Measurements from ENCODE around the gene SYNC.
"Not testable (repeated sequence)": the region's sequence is repeated elsewhere in the genome, so short reads cannot be mapped to it uniquely, and the experiment has no call there.

The SYNC gene

DNA sequence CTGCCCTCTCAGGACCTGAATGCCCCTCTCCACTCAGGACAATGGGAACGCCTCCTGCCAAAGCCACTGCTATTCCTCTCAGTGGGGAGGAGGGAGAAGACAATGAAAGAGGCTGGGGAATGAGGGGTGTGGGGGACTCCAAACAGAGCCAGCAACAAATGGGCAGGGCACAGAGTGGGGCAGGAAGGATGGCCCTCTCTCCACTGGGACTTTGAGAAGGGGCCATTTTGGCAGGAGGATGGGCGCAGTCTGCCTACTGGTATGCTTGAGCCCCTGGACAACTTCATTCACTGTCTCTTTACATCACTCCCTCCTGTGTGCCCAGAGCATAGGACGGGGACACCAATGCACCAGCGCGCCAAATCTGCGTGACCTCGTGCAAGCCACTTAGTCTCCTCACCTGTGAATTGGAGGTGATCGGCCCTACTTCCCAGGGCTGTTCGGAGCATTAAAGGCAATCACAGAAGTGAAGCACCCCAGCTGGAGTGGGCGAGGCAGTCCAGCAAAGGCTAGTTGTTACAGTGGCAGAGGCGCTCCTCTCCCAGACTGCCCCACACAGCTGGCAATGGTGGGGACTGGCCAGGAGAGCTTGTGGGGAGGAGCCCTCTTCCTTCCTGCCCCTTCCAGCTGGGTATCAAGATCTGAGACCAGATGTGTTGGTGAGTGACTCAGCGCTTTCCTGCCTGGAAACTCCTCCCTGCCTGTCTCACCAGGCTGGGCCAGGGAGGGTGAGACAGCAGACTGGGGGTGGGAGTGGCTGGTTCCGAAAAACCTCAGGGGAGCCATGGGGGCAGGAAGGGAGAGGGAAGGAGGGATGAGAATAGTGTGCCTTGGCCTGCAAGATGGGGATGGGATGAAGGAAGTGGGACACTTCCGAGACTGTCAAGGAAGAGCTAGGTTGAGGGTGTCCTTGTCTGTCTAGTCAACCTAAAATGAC is 22.4 kb upstream of the SYNC start:
- peak; percentile 11 for DNase-seq

DNA sequence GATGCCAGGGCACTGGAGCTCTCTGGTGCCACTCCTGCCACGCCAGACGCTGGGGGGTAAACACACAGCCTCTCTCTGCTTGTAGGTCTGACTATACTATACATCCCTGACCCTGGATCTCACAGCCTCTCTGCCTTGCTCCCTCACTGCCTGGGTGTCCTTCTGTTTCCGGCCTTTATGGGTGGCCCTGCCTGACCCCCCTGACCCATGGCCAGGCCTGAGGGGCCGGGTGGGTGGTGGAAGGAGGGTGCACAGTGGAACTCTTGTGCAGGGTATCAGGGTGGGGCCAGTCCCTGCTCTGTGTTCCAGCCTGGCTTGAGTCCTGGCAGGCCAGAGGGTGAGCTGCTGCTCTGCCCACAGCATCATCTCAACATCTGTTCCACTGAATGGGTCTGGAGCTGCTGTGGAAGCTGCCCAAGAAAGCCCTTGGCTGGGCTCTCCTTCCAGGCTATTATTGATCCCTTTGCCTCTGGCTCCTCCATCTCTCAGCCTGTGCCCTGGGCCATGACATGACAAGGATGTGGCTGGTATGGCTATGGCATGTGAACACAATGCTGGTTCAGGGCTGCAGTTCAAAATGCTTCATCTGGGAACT is 17.2 kb upstream of the SYNC start:
- no peak for DNase-seq

DNA sequence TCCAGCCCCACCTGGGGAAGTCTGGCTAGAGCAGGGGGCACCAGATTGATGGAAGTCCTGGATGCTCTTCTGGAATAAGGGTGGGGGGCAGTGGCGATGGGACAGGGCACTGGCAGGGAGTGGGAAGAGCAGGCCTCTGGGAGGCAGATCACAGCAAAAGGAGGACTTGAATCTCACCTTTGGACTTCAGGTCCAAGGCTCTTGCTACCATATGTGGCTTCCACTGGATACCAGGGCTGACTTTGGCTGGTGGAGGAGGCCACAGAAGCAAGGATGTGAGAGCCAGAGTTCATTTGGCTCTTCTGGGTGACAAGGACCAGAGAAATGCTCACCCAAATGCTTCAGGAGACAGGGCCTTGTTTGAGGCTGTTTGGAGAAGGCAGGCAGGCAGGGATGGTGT is 16.0 kb upstream of the SYNC start:
- DNase-seq = no peak

DNA sequence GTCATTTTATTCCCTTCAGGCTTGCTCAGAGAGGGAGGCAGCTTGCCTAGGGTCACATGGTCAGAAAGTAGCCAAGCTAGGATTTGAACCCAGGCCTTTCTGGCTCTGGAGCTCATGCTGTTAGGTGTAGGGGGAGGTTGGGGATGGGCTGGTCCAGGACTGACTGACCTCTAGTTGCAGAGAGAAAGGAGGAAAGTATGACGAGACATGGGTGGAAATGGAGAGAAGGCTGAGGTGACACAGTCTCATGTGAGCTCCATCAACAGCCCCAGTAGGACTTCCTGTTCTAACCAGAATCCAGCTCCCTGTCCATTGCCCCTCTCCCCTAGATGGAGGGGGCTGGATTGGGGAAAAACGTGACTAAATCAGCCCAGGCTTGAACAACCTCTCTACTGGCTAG is 15.5 kb upstream of the SYNC start:
- no peak for DNase-seq

DNA sequence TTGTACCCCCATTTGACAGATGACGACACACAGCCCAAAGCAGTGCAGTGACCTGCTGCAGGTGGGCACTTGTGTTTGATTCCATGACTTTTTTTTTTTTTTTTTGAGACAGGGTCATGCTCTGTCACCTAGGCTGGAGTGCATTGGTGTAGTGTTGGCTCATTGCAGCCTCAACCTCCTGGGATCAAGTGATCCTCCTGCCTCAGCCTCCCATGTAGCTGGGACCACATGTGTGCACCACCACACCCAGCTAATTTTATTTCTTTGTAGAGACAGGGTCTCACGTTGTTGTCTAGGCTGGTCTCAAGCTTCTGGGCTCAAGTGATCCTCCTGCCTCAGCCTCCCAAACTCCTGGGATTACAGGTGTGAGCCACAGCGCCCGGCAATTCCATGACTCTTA is 14.9 kb upstream of the SYNC start:
- DNase-seq = no peak

DNA sequence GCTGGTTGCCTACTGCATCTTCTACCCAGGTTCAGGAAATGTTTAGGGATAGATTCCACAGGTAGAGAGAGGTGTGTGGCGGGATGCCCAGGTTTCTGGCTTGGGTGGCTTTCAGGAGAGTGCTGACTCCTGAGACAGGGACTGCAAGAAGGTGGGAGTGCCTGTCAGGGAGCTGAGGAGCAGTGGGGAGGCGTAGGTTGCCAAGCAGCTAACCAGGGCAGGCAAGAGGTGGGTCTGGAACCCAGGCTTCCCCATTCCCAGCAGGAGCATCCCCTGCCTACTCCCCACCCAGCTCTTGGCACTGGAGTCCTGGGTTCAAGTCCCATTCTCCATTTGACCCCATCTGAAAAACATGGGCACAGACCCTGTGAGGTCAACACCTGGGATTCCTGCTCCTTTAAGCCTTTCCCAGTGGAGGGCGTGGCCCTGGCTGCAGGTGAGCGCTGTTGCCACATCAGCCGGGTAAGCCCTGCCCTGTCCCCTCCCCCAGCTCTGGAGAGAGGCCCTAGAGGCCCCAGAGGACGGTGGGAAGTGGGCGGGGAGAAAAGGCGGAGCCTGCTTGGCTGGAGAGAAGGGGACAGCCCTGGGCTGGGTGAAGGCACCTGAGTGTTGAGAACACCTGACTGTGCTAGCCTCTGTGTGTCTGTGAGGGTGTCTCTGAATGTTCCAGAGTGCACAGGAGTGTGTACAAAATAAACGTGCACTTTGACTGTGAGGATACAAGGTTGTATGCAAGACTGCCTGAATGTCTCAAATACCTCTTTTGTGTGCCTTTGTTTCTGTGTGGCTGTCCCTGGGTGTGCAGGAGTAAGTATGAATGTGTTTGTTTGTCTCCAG is 14.0 kb upstream of the SYNC start:
- DNase-seq = peak; percentile 24

DNA sequence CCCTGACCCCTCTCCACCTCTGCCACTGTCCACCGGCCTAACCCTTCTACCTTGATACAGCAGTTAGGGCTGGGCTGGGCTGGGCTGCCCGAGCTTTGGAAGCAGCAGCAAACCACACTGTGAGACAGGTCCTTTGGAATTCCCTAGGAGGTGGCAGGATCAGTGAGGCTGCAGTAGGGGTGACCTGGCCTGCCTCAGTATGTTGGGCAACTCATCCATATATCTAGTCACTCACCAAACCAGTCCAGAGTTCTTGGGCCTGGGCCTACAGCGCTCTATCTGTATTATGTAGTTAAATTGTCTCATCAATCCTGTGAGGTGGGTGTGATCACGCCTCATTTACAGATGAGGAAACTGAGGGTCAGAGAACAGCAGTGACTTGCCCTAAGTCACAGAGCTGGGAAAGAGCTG is 13.3 kb upstream of the SYNC start:
- DNase-seq = no peak

DNA sequence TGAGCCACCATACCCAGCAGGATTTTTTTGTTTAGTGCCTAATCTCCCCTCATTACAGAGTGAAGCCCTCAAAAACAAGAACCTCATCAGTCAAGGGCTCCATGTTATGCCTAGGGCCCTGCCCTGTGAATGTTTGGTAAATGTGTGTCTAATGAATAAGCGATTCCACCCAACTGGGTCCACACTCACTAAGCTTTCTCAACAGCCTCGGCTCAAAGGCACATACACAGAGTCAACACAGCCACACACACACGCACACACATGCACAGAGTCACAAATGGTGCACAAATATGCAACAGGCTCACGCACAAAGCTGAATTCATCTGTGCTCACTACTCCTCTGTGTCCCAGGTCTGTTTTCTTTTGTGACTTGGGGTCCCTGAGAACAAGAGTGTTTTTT is 11.7 kb upstream of the SYNC start:
- no peak for DNase-seq

DNA sequence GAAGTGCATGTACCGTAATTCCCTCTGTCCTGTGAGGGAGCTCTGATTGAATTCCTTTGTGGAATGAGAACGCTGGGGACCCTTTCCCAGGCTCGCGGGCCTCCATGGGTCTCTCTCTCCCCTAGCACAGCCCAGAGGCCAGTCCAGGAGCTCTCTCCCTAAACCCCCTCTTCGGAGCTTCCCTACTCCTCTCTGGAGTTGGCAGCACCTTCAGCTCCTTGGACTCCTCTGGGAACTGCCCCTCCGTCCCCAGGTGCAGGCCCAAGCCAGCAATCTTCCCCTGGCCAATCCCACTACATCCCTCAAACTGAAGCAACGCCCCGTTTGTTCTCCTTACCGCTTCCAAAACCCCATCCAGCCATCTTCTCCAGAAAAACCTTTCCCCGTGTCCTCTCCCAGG is 10.5 kb upstream of the SYNC start:
- DNase-seq = no peak

DNA sequence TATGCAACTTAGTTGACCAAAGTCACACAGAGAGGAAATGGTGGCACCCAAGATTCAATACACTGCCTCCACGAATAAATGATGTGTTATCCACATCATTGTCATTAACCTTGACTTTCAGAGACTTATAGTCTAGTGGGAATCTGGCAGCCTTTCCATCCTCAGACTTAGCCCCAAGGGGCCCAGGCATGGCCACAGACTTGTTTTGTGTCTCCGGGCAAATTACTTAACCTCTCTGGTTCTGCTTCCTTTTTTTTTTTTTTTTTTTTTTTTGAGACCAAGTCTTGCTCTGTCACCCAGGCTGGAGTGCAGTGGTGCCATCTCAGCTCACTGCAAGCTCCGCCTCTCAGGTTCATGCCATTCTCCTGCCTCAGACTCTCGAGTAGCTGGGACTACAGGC is 8.7 kb upstream of the SYNC start:
- DNase-seq = not testable (repeated sequence)

DNA sequence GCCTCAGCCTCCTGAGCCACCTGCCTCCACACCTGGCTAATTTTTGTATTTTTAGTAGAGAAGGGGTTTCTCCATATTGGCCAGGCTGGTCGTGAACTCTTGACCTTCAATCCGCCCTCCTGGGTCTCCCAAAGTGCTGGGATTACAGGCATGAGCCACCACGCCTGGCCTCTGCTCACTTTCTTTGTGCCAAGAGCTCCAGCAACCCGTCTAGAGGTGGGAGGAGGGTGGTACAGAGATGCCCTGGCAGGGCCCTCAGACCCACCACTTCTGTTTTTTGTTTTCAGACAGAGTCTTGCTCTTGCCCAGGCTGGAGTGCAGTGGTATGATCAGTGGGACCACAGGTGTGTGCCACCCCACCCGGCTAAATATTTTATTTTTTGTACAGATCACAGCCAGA is 6.9 kb upstream of the SYNC start:
- no peak for DNase-seq

DNA sequence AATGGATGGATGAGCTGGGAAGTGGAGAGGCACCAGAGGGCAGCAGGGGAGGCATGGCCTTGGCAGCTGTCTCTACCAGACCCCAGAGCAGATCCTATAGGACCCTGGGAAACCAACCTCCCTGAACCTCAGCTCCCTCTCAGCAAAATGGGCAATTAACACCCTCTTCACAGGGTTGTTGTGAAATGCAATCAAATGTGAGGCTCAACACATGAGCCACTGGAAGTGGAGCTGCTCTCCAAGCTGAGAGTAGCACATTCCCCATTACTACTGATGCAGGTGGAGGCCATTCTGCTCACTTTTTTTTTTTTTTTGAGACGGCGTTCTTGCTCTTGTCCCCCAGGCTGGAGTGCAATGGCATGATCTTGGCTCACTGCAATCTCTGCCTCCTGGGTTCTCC is 6.5 kb upstream of the SYNC start:
- no peak for DNase-seq

DNA sequence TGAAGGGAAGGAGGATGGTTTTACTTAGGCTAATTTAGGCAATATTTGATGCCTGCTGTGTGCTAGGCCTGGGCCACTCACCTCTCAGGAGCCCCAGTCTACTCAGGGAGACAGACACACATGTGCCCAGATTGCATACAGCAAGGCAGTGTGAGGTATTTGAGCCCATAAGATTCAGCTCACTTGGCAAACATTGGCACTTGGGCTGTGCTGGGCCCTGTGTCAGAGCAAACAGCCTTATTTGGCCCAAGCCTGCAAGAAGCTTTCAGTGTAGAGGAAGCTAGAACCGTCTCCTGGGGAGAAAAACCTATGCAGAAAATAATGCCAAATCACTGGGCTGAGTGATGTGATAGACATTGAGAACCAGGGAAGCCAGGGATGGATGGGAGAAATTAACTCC is 3.9 kb upstream of the SYNC start:
- DNase-seq = no peak

DNA sequence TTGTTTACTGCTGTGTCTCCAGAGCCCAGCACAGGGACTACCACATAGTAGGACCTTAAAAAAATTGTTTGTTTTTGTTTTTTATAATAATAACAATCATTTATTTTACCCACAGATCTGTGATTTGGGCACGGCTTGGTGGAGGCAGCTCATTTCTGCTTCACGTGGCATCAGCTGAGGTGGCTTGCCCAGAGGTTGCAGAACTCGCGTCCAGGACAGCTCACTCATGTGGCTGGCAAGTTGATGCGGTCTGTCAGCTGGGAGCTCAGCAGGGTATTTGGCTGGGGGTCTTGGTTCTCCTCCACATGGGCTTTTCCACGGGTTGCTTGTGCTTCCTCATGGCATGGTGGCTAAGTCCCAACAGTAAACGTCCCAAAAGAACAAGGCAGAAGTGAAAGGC is 2.9 kb upstream of the SYNC start:
- DNase-seq = no peak

DNA sequence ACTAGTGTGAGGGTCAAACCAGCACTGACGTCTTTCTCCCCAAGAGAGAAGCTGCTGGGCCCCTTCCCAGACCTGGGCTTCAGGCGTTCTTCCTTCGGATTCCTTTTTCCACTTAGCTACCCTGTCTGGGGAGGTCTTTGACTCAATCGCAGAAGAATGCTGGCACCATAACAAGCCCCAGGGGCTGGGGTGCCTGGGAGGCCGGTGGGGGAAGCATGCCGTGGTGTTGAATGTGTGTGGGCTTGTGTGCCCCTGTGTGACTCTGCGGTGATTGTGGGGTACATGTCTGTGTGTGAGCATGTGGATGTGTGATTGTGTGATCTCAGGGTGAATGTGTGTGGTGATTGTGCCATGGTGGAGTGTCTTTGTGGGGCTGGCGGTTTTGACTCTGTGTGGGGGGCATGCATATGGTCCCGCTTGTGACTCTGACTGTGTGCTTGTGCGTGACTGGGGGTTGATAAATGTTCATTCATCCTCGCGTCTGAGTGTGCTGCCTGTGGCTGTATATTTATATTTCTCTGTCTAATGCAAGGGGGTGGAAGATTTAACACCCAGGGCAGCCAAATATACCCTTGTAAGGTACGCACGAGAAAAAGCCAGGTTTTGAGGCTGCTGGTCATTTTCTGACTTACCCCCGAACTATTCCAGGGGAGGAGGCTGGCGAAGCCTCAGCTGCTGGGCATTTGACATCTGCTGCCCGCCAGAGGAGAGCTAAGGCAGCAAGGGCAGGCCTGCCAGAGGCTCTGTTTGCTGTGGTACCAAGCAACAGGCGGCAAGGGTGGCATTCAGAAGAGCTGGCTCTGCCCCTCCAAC is 1.1 kb upstream of the SYNC start:
- no peak for DNase-seq

DNA sequence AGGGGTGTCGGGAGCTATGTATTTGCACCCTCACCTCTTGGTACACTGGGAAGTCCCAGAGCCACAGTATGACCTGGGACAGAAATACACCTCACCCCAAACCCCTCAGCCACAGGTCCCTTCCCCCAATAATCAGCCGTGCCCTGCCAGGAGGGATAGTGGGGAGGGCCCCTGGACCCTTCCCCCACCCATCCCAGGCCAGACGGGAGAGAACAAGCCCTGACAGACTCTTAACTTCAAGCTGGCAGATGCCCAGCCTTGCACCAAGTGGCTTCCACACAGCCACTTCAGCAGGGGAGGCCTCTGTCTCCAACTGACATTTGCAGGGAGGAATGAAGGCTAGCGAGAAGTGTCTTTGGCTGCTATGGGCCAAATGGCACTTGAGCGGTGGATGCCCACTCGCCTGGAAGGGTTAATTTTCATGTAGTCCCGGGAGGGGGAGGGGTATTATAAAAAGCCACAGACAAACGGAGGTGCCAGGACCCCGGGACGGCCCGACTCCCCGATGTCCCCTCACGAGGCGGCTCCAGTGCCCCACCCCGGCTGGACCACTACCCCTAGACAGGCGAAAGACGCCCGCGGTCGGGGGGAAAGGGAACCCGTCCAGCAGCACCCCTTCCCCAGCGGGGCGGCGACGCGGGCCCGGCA is 495 bp downstream of the SYNC start:
- peak; percentile 30 for DNase-seq

DNA sequence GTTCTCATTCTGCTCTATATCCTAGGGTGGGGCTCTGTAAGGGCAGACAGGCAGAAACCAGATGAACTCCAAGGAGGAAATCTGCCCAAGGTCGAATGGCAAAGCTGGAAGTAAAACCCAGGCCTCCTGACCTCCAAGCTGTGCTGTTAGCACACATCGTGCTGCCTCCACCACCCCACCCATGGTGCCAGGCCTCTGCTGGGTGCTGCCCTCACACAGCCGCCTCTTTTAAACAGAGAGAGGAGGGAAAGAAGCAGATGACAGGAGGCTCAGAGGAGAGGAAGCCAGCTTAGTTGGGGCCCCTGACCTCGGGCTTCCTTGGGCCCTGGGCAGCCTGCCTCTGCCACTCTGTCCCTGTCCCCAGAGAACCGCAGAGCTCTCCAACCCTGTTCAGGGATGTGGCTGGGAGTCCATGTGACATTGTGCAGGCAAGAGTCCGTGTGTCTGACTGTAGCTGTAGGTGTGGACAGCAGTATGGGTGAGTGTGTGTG is 1.1 kb downstream of the SYNC start:
- no peak for DNase-seq

DNA sequence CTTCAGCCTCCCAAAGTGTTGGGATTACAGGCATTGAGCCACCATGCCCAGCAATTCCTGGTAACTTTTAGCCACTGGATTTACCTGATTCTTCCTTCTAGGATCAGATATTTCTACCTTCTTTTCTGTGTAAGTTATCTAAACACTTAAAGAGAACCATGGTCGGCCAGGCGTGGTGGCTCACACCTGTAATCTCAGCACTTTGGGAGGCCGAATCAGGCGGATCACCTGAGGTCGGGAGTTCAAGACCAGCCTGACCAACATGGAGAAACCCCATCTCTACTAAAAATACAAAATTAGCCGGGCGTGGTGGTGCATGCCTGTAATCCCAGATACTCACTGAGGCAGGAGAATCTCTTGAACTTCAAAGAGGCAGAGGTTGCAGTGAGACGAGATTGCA is 5.6 kb downstream of the SYNC start:
- DNase-seq = not testable (repeated sequence)

DNA sequence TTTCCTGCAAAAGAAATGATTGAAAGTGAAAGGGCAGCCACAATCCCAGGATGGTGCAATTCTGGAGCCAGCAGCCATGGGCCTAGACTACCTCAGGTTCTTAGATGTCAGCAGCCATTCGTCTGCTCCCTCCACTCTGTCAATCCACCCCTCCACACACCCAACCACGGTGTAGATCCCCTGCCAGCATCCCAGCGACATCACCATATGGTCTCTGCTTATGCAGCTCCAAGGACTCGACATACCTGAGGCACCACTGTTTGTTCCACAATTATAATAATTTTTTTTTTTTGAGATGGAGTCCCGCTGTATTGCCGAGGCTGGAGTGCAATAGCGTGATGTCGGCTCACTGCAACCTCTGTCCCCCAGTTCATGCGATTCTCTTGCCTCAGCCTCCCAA is 6.5 kb downstream of the SYNC start:
- no peak for DNase-seq

DNA sequence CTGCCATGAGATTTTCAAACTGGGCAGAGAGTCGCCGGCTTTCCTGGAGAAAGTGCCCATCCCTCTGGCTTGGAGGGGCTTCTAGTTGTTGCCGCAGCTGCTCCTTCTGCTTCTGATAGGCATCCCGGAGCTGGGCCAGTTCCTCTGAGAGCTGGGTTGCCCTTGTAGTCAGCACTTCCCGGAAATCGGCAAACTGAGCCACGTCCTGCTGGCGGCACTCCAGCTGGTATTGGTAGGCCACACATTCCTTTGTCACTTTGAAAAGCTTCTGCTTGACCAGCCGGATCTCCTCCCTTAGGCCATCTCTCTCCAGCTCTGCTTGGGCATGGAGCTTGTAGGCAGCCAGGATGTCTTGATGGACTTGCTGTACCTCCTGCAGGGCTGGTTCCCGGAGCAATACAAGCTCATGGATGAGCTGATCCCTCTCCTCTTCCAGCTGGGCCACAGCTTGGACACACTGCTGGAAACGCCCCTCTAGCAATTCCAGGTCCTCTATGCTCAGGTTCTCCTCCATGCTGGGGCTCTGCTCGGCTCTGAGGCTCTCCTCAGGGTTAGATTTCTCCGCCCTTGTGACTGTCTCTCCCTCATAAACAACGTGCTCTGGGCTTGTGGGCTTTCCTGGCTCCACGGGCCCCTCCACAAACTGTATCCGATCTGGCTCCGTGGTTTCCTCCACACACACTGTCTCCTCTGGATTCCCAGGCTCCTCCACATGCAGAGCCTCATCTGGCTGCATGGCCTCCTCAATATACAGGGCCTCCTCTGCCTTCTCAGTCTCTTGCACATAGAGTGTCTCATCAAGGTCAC is 7.3 kb downstream of the SYNC start:
- DNase-seq = no peak

DNA sequence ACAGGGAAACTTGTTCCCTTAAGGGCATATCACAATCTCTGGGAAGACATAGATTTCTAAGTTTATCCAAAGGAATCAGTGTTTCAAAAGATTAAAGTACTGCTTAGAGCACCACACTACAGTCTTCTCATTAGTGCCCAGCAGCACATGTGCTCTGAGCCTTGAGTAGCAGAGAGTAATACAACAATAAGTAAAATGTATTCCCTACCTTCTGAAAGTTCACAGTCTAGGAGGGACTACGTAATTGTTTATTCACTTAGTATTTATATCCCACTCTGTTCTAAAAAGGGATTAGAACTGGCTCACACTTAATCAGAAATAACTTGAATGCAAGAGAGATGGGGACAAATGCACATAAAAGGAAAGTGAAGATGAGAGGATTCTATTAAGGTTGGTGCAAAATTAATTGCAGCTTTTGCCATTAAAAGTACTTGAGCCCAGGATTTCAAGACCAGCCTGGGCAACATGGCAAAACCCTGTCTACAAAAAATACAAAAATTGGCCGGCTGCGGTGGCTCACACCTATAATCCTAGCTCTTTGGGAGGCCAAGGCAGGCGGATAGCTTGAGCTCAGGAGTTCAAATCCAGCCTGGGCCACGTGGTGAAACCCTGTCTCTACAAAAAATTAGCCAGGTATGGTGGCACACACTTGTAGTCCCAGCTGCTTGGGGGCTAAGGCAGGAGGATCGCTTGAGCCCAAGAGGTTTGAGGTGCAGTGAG is 9.0 kb downstream of the SYNC start:
- DNase-seq = no peak

All from NCI-H1694 treated with DMSO at 0.1 percent for 48 hours (cell line).